ENCODE data around the gene ZNF592.
A peak's percentile ranks its signal among the peaks of the same experiment; 100 is the strongest.

ZNF592 gene

DNA sequence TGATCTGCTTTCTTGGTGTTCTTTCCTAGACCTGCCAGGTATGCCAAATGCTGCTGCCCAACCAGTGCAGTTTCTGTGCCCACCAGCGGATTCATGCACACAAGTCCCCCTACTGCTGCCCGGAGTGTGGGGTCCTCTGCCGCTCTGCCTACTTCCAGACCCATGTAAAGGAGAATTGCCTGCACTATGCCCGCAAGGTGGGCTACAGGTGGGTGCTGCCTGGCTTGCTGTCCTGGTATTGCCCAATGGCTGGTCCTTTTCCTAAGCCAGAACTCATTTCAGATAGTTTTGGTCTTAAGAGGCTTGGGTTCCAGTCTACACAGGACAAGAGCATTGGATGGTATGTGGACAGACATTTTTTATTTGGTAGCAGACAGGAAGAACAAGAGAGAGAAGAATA, 42.3 kb downstream of the ZNF592 start:
- TF ChIP-seq ZNF777 (tag by site-specific recombination; IDR thresholded peaks at IDR 0.05; ENCODE audit: borderline replicate concordance) (no peak), CTCF (tag by site-specific recombination; IDR thresholded peaks at IDR 0.05) (no peak), ZNF140 (tag by site-specific recombination; IDR thresholded peaks at IDR 0.05) (no peak), ZNF626 (tag by site-specific recombination; IDR thresholded peaks at IDR 0.05) (no peak), PRDM1 (tag by site-specific recombination; IDR thresholded peaks at IDR 0.05) (no peak), ZNF677 (tag by site-specific recombination; IDR thresholded peaks at IDR 0.05) (no peak), SCRT1 (tag by site-specific recombination; IDR thresholded peaks at IDR 0.05; ENCODE audit: borderline replicate concordance) (peak; percentile 56; the same call in 1 of the 2 replicates), TCF7L2 (IDR thresholded peaks at IDR 0.05; ENCODE audit: borderline replicate concordance, low read depth, low read length) (no peak), ZNF239 (tag by site-specific recombination; IDR thresholded peaks at IDR 0.05) (no peak), ZNF324 (tag by site-specific recombination; IDR thresholded peaks at IDR 0.05) (no peak), SCRT2 (tag by site-specific recombination; IDR thresholded peaks at IDR 0.05) (peak; percentile 85)
- TF ChIP-seq, protein P1, sequence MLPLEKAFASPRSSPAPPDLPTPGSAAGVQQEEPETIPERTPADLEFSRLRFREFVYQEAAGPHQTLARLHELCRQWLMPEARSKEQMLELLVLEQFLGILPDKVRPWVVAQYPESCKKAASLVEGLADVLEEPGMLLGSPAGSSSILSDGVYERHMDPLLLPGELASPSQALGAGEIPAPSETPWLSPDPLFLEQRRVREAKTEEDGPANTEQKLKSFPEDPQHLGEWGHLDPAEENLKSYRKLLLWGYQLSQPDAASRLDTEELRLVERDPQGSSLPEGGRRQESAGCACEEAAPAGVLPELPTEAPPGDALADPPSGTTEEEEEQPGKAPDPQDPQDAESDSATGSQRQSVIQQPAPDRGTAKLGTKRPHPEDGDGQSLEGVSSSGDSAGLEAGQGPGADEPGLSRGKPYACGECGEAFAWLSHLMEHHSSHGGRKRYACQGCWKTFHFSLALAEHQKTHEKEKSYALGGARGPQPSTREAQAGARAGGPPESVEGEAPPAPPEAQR (tag by site-specific recombination; IDR thresholded peaks at IDR 0.05) = no peak
- POLR2A ChIA-PET = interaction anchor here (0.6 kb wide), 1 partner anchor 36 kb away, joined by 7 read pairs; no protein-coding TSS in a partner anchor
- Histone ChIP-seq H3K4me3 (ENCODE audit: low read depth, low read length) (no peak overlapping the region), H3K27ac (ENCODE audit: extremely low read depth, low read depth, low read length) (no peak overlapping the region), H3K36me3 (ENCODE audit: control insufficient read depth in 2 of 2, insufficient read depth in 1 of 2, low read length in 2 of 2) (peaks cover 49 to 58% of the 10 kb centered on the region in 2 experiments), H3K4me1 (ENCODE audit: control insufficient read depth, insufficient read depth, low read length) (peaks cover 5% of the 10 kb centered on the region; the same call in 1 of the 2 replicates), H3K9me3 (ENCODE audit: control insufficient read depth, insufficient read depth, low read depth, low read length) (no peaks in the 10 kb centered on the region)
- CTCF ChIA-PET = no interaction called here

- H3K9me3 ChIP-seq (ENCODE audit: control insufficient read depth, insufficient read depth, low read depth, low read length) = no peaks in the 10 kb centered on the region
- ChIA-PET POLR2A (no interaction called here), CTCF (no interaction called here)
- no peak overlapping the region for H3K4me3 ChIP-seq (ENCODE audit: low read depth, low read length)
- H3K27ac ChIP-seq (ENCODE audit: extremely low read depth, low read depth, low read length) = no peak overlapping the region
- H3K4me1 ChIP-seq (ENCODE audit: control insufficient read depth, insufficient read depth, low read length) = peaks cover 5% of the 10 kb centered on the region; the same call in 1 of the 2 replicates
- peaks cover 48 to 56% of the 10 kb centered on the region in 2 experiments for H3K36me3 ChIP-seq (ENCODE audit: control insufficient read depth in 2 of 2, insufficient read depth in 1 of 2, low read length in 2 of 2)
- no peak for TF ChIP-seq ZNF248 (tag by site-specific recombination; IDR thresholded peaks at IDR 0.05)
- TF ChIP-seq ZNF624 (tag by site-specific recombination; IDR thresholded peaks at IDR 0.05) = no peak
- no peak for TF ChIP-seq ZNF549 (tag by site-specific recombination; IDR thresholded peaks at IDR 0.05)
- TF ChIP-seq SCRT1 (tag by site-specific recombination; IDR thresholded peaks at IDR 0.05; ENCODE audit: borderline replicate concordance) = no peak
- no peak for TF ChIP-seq HOXA7 (CRISPR knock-in tag; IDR thresholded peaks at IDR 0.05; ENCODE audit: borderline replicate concordance)
- TF ChIP-seq, protein P2, sequence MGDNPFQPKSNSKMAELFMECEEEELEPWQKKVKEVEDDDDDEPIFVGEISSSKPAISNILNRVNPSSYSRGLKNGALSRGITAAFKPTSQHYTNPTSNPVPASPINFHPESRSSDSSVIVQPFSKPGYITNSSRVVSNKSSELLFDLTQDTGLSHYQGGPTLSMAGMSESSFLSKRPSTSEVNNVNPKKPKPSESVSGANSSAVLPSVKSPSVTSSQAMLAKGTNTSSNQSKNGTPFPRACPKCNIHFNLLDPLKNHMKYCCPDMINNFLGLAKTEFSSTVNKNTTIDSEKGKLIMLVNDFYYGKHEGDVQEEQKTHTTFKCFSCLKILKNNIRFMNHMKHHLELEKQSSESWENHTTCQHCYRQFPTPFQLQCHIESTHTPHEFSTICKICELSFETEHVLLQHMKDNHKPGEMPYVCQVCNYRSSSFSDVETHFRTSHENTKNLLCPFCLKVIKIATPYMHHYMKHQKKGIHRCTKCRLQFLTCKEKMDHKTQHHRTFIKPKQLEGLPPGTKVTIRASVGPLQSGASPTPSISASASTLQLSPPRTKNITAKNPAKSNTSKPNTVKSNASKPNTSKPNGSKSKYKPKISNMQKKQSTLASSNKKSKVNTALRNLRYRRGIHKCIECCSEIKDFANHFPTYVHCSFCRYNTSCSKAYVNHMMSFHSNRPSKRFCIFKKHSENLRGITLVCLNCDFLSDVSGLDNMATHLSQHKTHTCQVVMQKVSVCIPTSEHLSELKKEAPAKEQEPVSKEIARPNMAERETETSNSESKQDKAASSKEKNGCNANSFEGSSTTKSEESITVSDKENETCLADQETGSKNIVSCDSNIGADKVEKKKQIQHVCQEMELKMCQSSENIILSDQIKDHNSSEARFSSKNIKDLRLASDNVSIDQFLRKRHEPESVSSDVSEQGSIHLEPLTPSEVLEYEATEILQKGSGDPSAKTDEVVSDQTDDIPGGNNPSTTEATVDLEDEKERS (tag by site-specific recombination; IDR thresholded peaks at IDR 0.05) = no peak
- TF ChIP-seq ZNF16 (tag by site-specific recombination; IDR thresholded peaks at IDR 0.05; ENCODE audit: low read depth) = no peak
- TF ChIP-seq, protein P3, sequence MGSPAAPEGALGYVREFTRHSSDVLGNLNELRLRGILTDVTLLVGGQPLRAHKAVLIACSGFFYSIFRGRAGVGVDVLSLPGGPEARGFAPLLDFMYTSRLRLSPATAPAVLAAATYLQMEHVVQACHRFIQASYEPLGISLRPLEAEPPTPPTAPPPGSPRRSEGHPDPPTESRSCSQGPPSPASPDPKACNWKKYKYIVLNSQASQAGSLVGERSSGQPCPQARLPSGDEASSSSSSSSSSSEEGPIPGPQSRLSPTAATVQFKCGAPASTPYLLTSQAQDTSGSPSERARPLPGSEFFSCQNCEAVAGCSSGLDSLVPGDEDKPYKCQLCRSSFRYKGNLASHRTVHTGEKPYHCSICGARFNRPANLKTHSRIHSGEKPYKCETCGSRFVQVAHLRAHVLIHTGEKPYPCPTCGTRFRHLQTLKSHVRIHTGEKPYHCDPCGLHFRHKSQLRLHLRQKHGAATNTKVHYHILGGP (tag by site-specific recombination; IDR thresholded peaks at IDR 0.05) = no peak
- no peak for TF ChIP-seq ZNF214 (tag by site-specific recombination; IDR thresholded peaks at IDR 0.05; ENCODE audit: borderline replicate concordance)
- TF ChIP-seq ZNF280C (tag by site-specific recombination; IDR thresholded peaks at IDR 0.05) = no peak
- no peak for TF ChIP-seq ZNF350 (tag by site-specific recombination; IDR thresholded peaks at IDR 0.05)
- TF ChIP-seq SETDB1 (IDR thresholded peaks at IDR 0.05; ENCODE audit: insufficient read length, low read length) = no peak
- TF ChIP-seq, protein P4, sequence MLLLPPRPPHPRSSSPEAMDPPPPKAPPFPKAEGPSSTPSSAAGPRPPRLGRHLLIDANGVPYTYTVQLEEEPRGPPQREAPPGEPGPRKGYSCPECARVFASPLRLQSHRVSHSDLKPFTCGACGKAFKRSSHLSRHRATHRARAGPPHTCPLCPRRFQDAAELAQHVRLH (tag by site-specific recombination; IDR thresholded peaks at IDR 0.05) = no peak
- no peak for TF ChIP-seq ZSCAN16 (tag by site-specific recombination; IDR thresholded peaks at IDR 0.05)
- TF ChIP-seq ZSCAN23 (tag by site-specific recombination; IDR thresholded peaks at IDR 0.05) = no peak
These were observed 43.4 kb downstream of the ZNF592 start for GRCh38 chr15:84791763-84792162.
